ENCODE measurements around the gene OR2B2.
"Not testable (repeated sequence)": the region's sequence is repeated elsewhere in the genome, so short reads cannot be mapped to it uniquely, and the experiment has no call there.

The OR2B2 gene

GRCh38 chr6:27911956-27912446 is at the start of gene OR2B2:
TSS of gene OR2B2 (minus strand) at chr6:27912396. CDS start at chr6:27912319, 77 bp downstream.
- Mint-ChIP-seq H3K9me3 (no peaks in the 10 kb centered on the region), H3K27ac (no peak within 1 kb of the TSS), H3K4me1 (ENCODE audit: low read depth) (no peaks in the 10 kb centered on the region)

GRCh38 chr6:27957516-27957915 is 45.3 kb upstream of the OR2B2 start:
- peaks cover 4% of the 10 kb centered on the region for H3K27me3 Mint-ChIP-seq
- H3K4me3 Mint-ChIP-seq: no peak overlapping the region
- intact Hi-C loops (cut with micrococcal nuclease): no loop called here
- no peaks in the 10 kb centered on the region for H3K36me3 Mint-ChIP-seq (ENCODE audit: low read depth)
- H3K27ac Mint-ChIP-seq: no peak overlapping the region
- H3K4me1 Mint-ChIP-seq (ENCODE audit: low read depth): no peaks in the 10 kb centered on the region
- no peaks in the 10 kb centered on the region for H3K9me3 Mint-ChIP-seq

More at GRCh38 chr6:27911956-27912446, at the start of gene OR2B2:
- intact Hi-C loops (cut with micrococcal nuclease): no loop called here
- Mint-ChIP-seq H3K36me3 (ENCODE audit: low read depth) (no peaks in the 10 kb centered on the region), H3K4me3 (no peak within 1 kb of the TSS), H3K27me3 (no peaks in the 10 kb centered on the region)

GRCh38 chr6:27956941-27957340 is 44.7 kb upstream of the OR2B2 start, which contains the start of gene OR2B6:
TSS of gene OR2B6 (plus strand) at chr6:27957241. CDS start at chr6:27957241, 0 bp downstream.
- Mint-ChIP-seq H3K27me3 (peaks cover 4% of the 10 kb centered on the region), H3K4me1 (ENCODE audit: low read depth) (no peaks in the 10 kb centered on the region), H3K36me3 (ENCODE audit: low read depth) (no peaks in the 10 kb centered on the region), H3K4me3 (no peak within 1 kb of the TSS), H3K27ac (no peak within 1 kb of the TSS), H3K9me3 (no peaks in the 10 kb centered on the region)
- intact Hi-C loops (cut with micrococcal nuclease): no loop called here

DNA sequence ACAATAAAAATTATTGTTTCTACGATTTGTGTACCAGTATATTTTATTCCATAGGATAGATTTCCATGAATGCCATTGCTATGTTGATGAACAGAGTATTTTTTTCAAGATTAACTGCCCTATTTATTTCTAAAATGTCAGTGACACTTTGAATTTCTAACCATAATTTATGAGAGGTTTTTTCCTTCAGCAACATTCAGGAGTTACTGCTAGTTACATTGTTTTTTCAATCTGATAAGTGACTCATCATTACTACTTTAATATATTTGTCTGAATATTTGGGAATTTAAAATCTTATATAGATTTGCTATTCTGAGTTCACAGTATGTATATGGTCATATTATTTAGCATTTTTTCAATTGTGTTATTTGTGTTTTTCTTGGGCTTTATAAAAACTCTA is 38.8 kb upstream of the OR2B2 start:
- no peak overlapping the region for H3K4me3 Mint-ChIP-seq
- no peaks in the 10 kb centered on the region for H3K4me1 Mint-ChIP-seq (ENCODE audit: low read depth)
- peaks cover 13% of the 10 kb centered on the region for H3K9me3 Mint-ChIP-seq
- no peak overlapping the region for H3K27ac Mint-ChIP-seq
- intact Hi-C loops (cut with micrococcal nuclease): no loop called here
- H3K36me3 Mint-ChIP-seq (ENCODE audit: low read depth): no peaks in the 10 kb centered on the region
- H3K27me3 Mint-ChIP-seq: peaks cover 4% of the 10 kb centered on the region

- Mint-ChIP-seq H3K9me3 (peaks cover 16% of the 10 kb centered on the region), H3K27ac (no peak overlapping the region), H3K36me3 (ENCODE audit: low read depth) (no peaks in the 10 kb centered on the region), H3K4me3 (no peak overlapping the region), H3K4me1 (ENCODE audit: low read depth) (no peaks in the 10 kb centered on the region), H3K27me3 (peaks cover 2% of the 10 kb centered on the region)
- intact Hi-C loops (cut with micrococcal nuclease): no loop called here
Observed at GRCh38 chr6:27948237-27948636, 36.0 kb upstream of the OR2B2 start.

- peaks cover 16% of the 10 kb centered on the region for H3K9me3 Mint-ChIP-seq
- intact Hi-C loops (cut with micrococcal nuclease): not testable (repeated sequence)
Observed at GRCh38 chr6:27943072-27943471, 30.9 kb upstream of the OR2B2 start.

DNA sequence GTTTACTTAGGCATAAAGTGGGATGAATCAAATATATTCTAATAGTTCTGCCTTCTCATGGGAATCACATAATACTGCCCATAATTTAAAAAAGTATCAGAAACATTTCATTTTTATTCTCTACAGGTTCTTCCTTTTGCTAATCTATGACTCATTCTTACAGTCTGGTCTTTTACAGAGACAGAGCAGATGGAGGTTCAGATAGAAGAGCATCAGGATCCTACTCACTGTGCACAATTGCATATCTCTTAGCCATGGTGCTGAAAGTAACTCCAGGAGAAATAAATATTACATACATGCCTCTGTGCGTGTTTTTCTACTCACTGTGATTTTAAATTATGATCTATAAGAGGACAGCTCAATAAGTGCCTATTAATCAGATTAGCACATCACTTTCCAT is 28.6 kb upstream of the OR2B2 start:
- Mint-ChIP-seq H3K9me3 (peaks cover under 1% of the 10 kb centered on the region), H3K36me3 (ENCODE audit: low read depth) (no peaks in the 10 kb centered on the region), H3K27ac (no peak overlapping the region), H3K4me1 (ENCODE audit: low read depth) (no peaks in the 10 kb centered on the region), H3K27me3 (peaks cover 9% of the 10 kb centered on the region), H3K4me3 (no peak overlapping the region)
- intact Hi-C loops (cut with micrococcal nuclease): no loop called here

More at GRCh38 chr6:27943072-27943471, 30.9 kb upstream of the OR2B2 start:
- not testable (repeated sequence) for H3K4me3 Mint-ChIP-seq; H3K36me3 Mint-ChIP-seq (ENCODE audit: low read depth); H3K4me1 Mint-ChIP-seq (ENCODE audit: low read depth); H3K27ac Mint-ChIP-seq; H3K27me3 Mint-ChIP-seq

GRCh38 chr6:27931209-27931608 is 19.0 kb upstream of the OR2B2 start:
- Mint-ChIP-seq H3K9me3 (peaks cover 15% of the 10 kb centered on the region), H3K4me1 (ENCODE audit: low read depth) (no peaks in the 10 kb centered on the region)

GRCh38 chr6:27929930-27930329 is 17.7 kb upstream of the OR2B2 start:
- peaks cover 15% of the 10 kb centered on the region for H3K9me3 Mint-ChIP-seq
- intact Hi-C loops (cut with micrococcal nuclease); H3K4me3 Mint-ChIP-seq; H3K4me1 Mint-ChIP-seq (ENCODE audit: low read depth); H3K27me3 Mint-ChIP-seq; H3K36me3 Mint-ChIP-seq (ENCODE audit: low read depth); H3K27ac Mint-ChIP-seq: not testable (repeated sequence)

More at GRCh38 chr6:27931209-27931608, 19.0 kb upstream of the OR2B2 start:
- intact Hi-C loops (cut with micrococcal nuclease): no loop called here
- Mint-ChIP-seq H3K27ac (no peak overlapping the region), H3K4me3 (no peak overlapping the region), H3K36me3 (ENCODE audit: low read depth) (no peaks in the 10 kb centered on the region), H3K27me3 (peaks cover 3% of the 10 kb centered on the region)

GRCh38 chr6:27928041-27928440 is 15.8 kb upstream of the OR2B2 start:
- H3K27me3 Mint-ChIP-seq; H3K36me3 Mint-ChIP-seq (ENCODE audit: low read depth); H3K27ac Mint-ChIP-seq; intact Hi-C loops (cut with micrococcal nuclease); H3K4me1 Mint-ChIP-seq (ENCODE audit: low read depth); H3K4me3 Mint-ChIP-seq: not testable (repeated sequence)
- H3K9me3 Mint-ChIP-seq: peaks cover 15% of the 10 kb centered on the region

DNA sequence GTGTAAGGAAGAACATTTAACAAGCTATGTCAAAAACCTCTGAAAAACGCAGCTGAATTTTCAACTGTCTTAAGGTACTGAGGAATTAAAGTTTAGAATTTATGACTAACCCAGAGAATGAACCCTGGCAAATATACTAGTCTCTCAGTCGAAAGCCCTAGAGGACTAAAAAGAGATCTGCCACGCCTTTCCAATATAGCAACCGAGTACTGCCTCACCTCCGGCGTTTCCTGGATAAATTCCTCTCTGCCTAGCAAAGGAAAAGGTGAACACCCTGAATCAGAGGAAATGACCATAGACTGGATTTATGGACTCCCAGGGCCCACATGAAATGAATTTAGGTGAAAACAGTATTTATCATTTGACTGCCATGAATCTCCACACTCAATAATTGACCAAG is 12.0 kb upstream of the OR2B2 start:
- Mint-ChIP-seq H3K4me1 (ENCODE audit: low read depth) (no peaks in the 10 kb centered on the region), H3K36me3 (ENCODE audit: low read depth) (no peaks in the 10 kb centered on the region), H3K4me3 (no peak overlapping the region), H3K27ac (no peak overlapping the region), H3K9me3 (no peaks in the 10 kb centered on the region), H3K27me3 (peaks cover 7% of the 10 kb centered on the region)
- intact Hi-C loops (cut with micrococcal nuclease): no loop called here

GRCh38 chr6:27922949-27923348 is 10.8 kb upstream of the OR2B2 start:
- no peaks in the 10 kb centered on the region for H3K36me3 Mint-ChIP-seq (ENCODE audit: low read depth)
- no peaks in the 10 kb centered on the region for H3K9me3 Mint-ChIP-seq
- no peaks in the 10 kb centered on the region for H3K4me1 Mint-ChIP-seq (ENCODE audit: low read depth)
- peaks cover 7% of the 10 kb centered on the region for H3K27me3 Mint-ChIP-seq
- intact Hi-C loops (cut with micrococcal nuclease): no loop called here
- H3K4me3 Mint-ChIP-seq: no peak overlapping the region
- H3K27ac Mint-ChIP-seq: no peak overlapping the region

DNA sequence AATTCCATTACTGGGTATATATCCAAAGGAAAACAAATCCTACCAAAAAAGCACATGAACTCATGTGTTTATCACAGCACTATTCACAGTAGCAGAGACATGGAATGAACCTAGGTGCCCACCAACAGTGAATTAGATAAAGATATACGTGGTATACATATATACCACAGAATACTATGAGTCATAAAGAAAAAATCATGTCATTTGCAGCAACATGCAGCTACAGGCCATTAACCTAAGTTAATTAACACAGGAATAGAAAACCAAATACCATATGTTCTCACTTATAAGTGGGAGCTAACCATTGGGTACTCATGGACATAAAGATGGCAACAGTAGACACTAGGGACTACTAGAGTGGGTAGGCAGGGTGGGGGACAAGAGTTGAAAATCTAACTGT is 4.2 kb downstream of the OR2B2 start:
- intact Hi-C loops (cut with micrococcal nuclease): loop anchor here (10.0 kb wide), 4 partner anchors 223 to 447 kb away; no protein-coding TSS in a partner anchor
- H3K4me1 Mint-ChIP-seq (ENCODE audit: low read depth): no peaks in the 10 kb centered on the region
- H3K27me3 Mint-ChIP-seq: peaks cover 6% of the 10 kb centered on the region

DNA sequence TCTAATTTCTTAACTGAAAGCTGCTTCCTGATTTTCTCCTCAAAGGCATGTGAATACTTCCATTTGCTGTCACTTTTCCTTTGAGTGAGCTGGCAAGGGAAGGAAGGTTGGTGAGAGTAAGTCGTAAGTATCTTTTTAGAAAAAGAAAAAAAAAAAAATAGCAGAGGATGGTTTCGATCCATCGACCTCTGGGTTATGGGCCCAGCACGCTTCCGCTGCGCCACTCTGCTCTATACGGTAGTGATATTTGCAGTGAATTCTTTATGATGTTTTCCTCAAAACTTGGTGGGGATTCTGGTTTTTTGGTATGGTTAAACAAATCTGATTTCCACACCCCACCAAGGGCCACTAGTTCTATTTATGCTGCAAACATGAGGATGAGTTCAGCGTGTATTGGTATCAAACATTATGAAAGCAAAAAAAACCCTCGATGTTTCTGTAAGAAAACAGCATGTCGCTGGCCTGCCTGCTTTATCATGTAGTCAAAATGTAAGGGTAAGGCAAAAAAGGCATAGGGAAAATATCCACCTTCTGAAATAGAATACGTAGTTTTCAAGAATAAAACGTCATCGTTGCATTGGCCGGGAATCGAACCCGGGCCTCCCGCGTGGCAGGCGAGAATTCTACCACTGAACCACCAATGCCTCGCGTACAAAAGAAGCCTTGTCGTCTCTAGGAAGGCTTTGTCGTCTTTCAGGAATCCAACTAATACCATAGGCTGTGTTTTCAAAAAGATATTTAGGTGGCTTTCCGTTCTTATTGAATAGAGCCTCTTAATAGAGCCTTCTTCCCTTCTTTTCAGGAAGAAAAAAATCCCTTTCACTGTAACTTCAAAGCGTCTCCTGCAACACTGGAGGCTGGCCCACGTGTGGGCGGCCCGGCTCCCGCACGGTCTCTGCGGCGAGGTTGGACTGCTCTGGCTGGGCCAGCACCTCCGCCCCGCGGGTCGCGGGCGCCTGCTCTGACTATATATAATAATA is 9.6 kb downstream of the OR2B2 start:
- Mint-ChIP-seq H3K9me3 (no peaks in the 10 kb centered on the region), H3K4me1 (ENCODE audit: low read depth) (no peaks in the 10 kb centered on the region), H3K36me3 (ENCODE audit: low read depth) (no peaks in the 10 kb centered on the region), H3K27me3 (peaks cover 6% of the 10 kb centered on the region), H3K27ac (peak overlapping the region; percentile 66), H3K4me3 (peak overlapping the region; percentile 78)
- intact Hi-C loops (cut with micrococcal nuclease): loop anchor here (5.0 to 10.0 kb wide), 5 partner anchors 175 to 452 kb away; no protein-coding TSS in a partner anchor

More for the DNA sequence above, 4.2 kb downstream of the OR2B2 start:
- Mint-ChIP-seq H3K27ac (no peak overlapping the region), H3K9me3 (no peaks in the 10 kb centered on the region), H3K36me3 (ENCODE audit: low read depth) (no peaks in the 10 kb centered on the region), H3K4me3 (no peak overlapping the region)

Data from dendritic cell treated with granulocyte-macrophage colony-stimulating factor and Interleukin-4, amounts not matched to agents 40 ng/mL and 50 ng/mL, for 4 days (primary cell).